Left ventricle myocardium inferior (tissue), 1 donor: ENCODE results near the gene XPO6. TPM values are rescaled to one million over a fixed set of nuclear protein-coding genes. Genes with fewer than 3 reads are reported as not detected.

Source experiments
- DNase-seq: peaks from one replicate; pipeline ENCODE4 v3.0.0-alpha.2; 2020
- H3K27ac ChIP-seq: fragments of 200-600 bp; replicated peaks from 2 replicates; pipeline ENCODE4 v1.8.0; 2021
- H3K27me3 ChIP-seq: fragments of 200-600 bp; 2 replicates; pipeline ENCODE4 v1.8.0; 2021; ENCODE audit warnings: low read depth
- H3K36me3 ChIP-seq: fragments of 200-600 bp; 2 replicates; pipeline ENCODE4 v1.8.0; 2021
- H3K4me1 ChIP-seq: fragments of 200-600 bp; 2 replicates; pipeline ENCODE4 v1.8.0; 2021
- H3K4me3 ChIP-seq: fragments of 200-600 bp; 2 replicates; pipeline ENCODE4 v1.8.0; 2021; ENCODE audit warnings: mild to moderate bottlenecking, moderate library complexity
- H3K9me3 ChIP-seq: fragments of 200-600 bp; replicated peaks from 2 replicates; pipeline ENCODE4 v1.8.0; 2021
- intact Hi-C: fragments of 100-400 bp; cut with micrococcal nuclease; formaldehyde crosslinking; loops from one replicate; pipeline ENCODE4 v1.11.0; 2022
- total RNA-seq: library from RNA; stranded (reverse); fragmentation: NEBNext Ultra II Directional; extraction: Animal tissue kit (Norgen Biotek cat#: 25700); gene quantifications from one replicate; pipeline ENCODE4 v1.2.1, GENCODE V29; 2021
- TF ChIP-seq, protein P1 (sequence below): fragments of 200-600 bp; IDR thresholded peaks from 2 replicates; pipeline ENCODE4 v1.8.0; 2021; ENCODE audit warnings: antibody characterized with exemption, mild to moderate bottlenecking, borderline replicate concordance
- donor health status: DM: no; HTN: yes; CAD: no; lungs with severe emphysema.

XPO6 gene
- total RNA-seq, 1 donor from 2014 or later: 26.4 TPM

DNA sequence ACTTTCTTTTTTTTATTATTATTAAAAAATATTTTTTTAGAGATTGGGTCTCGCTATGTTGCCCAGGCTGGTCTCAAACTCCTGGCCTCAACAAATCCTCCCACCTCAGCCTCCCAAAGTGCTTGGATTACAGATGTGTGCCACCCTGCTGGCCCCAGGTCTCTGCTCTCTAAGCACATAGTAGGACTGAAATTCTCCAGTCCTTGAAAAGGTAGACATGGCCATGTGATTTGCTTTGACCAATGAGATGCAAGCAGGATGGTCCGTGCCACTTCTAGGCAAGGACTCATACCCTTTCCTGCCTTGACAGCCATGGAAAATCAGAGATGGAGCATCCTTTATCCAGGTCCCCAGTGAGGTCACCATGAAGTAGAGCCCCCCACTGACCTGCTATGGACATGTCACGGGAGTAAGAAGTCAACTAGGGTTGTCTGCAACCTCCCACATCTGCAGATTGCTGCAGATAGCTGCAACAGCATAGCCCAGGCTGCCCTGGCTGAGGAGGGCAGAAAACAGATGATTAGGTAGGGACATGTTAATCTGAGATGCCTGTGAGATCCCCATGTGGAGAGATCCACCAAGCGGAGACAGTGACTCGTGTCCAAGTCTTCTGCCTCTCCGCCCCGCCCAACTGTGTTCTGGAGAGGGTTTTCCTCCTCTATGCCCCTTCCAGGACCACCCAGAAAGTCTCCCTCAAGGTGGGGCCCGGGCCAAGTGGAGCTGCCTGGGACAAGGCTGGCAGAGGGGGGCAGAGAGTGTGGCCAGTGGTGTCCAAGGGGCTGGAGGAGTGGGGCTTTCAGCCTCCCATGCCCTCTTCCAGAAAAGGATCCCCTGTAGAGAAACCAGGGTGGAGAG, 159.3 kb downstream of the XPO6 start:
- Histone ChIP-seq H3K9me3 (peaks cover 24% of the 10 kb centered on the region), H3K4me1 (no peaks in the 10 kb centered on the region), H3K27me3 (peaks cover 75% of the 10 kb centered on the region), H3K27ac (no peak overlapping the region), H3K36me3 (no peaks in the 10 kb centered on the region), H3K4me3 (no peak overlapping the region)
- TF ChIP-seq, protein P1, sequence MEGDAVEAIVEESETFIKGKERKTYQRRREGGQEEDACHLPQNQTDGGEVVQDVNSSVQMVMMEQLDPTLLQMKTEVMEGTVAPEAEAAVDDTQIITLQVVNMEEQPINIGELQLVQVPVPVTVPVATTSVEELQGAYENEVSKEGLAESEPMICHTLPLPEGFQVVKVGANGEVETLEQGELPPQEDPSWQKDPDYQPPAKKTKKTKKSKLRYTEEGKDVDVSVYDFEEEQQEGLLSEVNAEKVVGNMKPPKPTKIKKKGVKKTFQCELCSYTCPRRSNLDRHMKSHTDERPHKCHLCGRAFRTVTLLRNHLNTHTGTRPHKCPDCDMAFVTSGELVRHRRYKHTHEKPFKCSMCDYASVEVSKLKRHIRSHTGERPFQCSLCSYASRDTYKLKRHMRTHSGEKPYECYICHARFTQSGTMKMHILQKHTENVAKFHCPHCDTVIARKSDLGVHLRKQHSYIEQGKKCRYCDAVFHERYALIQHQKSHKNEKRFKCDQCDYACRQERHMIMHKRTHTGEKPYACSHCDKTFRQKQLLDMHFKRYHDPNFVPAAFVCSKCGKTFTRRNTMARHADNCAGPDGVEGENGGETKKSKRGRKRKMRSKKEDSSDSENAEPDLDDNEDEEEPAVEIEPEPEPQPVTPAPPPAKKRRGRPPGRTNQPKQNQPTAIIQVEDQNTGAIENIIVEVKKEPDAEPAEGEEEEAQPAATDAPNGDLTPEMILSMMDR: no peak
- intact Hi-C loops: no loop called here
- DNase-seq: no peak

DNA sequence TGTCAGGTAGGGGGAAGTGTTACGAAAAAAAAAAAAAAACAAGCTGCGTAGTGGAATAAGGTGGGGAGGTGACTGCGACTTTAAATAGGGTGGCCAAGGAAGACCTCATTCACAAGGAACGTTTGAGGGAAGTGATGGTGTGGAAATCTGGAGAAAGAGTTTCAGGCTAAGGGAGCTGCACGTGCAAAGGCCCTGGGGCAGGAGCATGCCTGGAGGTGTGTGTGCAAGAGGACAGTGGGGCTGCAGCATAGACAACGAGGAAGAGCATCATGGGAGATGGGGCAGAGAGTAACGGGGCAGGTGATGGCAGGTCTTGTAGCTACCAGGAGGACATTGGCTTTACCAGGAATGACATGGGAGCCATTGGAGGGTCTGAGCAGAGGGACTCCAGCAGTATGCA, 160.3 kb downstream of the XPO6 start:
- Histone ChIP-seq H3K27me3 (peaks cover 65% of the 10 kb centered on the region), H3K27ac (no peak overlapping the region), H3K36me3 (no peaks in the 10 kb centered on the region), H3K9me3 (peaks cover 25% of the 10 kb centered on the region), H3K4me3 (no peak overlapping the region), H3K4me1 (no peaks in the 10 kb centered on the region)
- intact Hi-C loops: no loop called here
- TF ChIP-seq, protein P1: no peak
- DNase-seq: no peak

Other genes with a start within 250 kb of the XPO6 start
- 3.4 TPM for gene GSG1L, start 148.3 kb downstream of the XPO6 start, total RNA-seq
- gene SBK1, start 80.6 kb upstream of the XPO6 start, total RNA-seq: 2.3 TPM
- 1.1 TPM for gene NPIPB6, start 151.5 kb upstream of the XPO6 start, total RNA-seq
- gene EIF3CL, start 191.9 kb upstream of the XPO6 start, total RNA-seq: 41.6 TPM